Measurements from ENCODE around the gene ATP13A4. TPM values are rescaled to one million over a fixed set of nuclear protein-coding genes. Genes with fewer than 3 reads are reported as not detected.

Gene ATP13A4
- total and polyA plus RNA-seq, 2 donors (not counting 1 experiment from before 2014, with no cell fraction given): 1.7 to 6.4 TPM

GRCh38 chr3:193590088-193590856 is 35.6 kb upstream of the ATP13A4 start:
- no peak overlapping the region for H3K4me3 Mint-ChIP-seq
- no peak for ATAC-seq (ENCODE audit: low read depth)
- Histone ChIP-seq H3K4me2 (replicated peaks; ENCODE audit: low read depth, low read length, poor library complexity, severe bottlenecking) (no peak overlapping the region), H3K79me2 (ENCODE audit: control insufficient read depth, insufficient read depth, low read length) (peaks cover 39% of the 10 kb centered on the region), H3K9ac (ENCODE audit: low read length) (no peak overlapping the region), H3K36me3 (replicated peaks in 1 of 2; ENCODE audit: control extremely low read depth in 1 of 2, control insufficient read depth in 1 of 2, extremely low read depth in 1 of 2, insufficient read depth in 2 of 2, low read length in 1 of 2) (no peaks in the 10 kb centered on the region), H3K4me3 (ENCODE audit: control extremely low read depth in 1 of 5, extremely low read depth in 1 of 5, insufficient read depth in 1 of 5, low read depth in 2 of 5, low read length in 4 of 5) (no peak overlapping the region), H3K4me1 (ENCODE audit: control insufficient read depth in 2 of 2, insufficient read depth in 2 of 2, low read length in 2 of 2) (peaks cover 20 to 23% of the 10 kb centered on the region in 2 donors), H3K27me3 (replicated peaks in 1 of 4; ENCODE audit: control extremely low read depth in 1 of 4, control insufficient read depth in 3 of 4, insufficient read depth in 4 of 4, low read length in 3 of 4) (no peaks in the 10 kb centered on the region), H2AFZ (ENCODE audit: insufficient read depth, low read depth, low read length, poor library complexity, severe bottlenecking) (no peak overlapping the region), H4K20me1 (ENCODE audit: control insufficient read depth, insufficient read depth, low read length, poor library complexity, severe bottlenecking) (no peaks in the 10 kb centered on the region), H3K27ac (ENCODE audit: low read length in 2 of 2) (no peak overlapping the region), H3K9me3 (ENCODE audit: control extremely low read depth in 1 of 3, control insufficient read depth in 2 of 3, insufficient read depth in 1 of 3, low read length in 2 of 3) (no peaks in the 10 kb centered on the region)
- intact Hi-C loops (cut with micrococcal nuclease): no loop called here
- H3K9me3 Mint-ChIP-seq (ENCODE audit: insufficient read depth): no peaks in the 10 kb centered on the region
- H3K4me1 Mint-ChIP-seq: peaks cover 32% of the 10 kb centered on the region
- no peak for DNase-seq
- TF ChIP-seq EZH2 (IDR thresholded peaks at IDR 0.05; ENCODE audit: borderline replicate concordance, insufficient read depth, low read depth, low read length, poor library complexity, severe bottlenecking) (no peak), CTCF (IDR thresholded peaks at IDR 0.05) (no peak)
- no peak overlapping the region for H3K27ac Mint-ChIP-seq
- whole genome bisulfite sequencing (ENCODE audit: insufficient coverage): 88% methylated on average over 3 of the region's 6 CpGs
- CTCF ChIA-PET: no interaction called here
- no peaks in the 10 kb centered on the region for H3K27me3 Mint-ChIP-seq
- POLR2A ChIA-PET: no interaction called here

GRCh38 chr3:193589616-193590015 is 34.9 kb upstream of the ATP13A4 start:
- H3K4me3 Mint-ChIP-seq: no peak overlapping the region
- CTCF ChIA-PET: no interaction called here
- intact Hi-C loops (cut with micrococcal nuclease): no loop called here
- DNase-seq: no peak
- no peaks in the 10 kb centered on the region for H3K27me3 ChIP-seq (replicated peaks in 1 of 4; ENCODE audit: control extremely low read depth in 1 of 4, control insufficient read depth in 3 of 4, insufficient read depth in 4 of 4, low read length in 3 of 4)
- no peak for ATAC-seq (ENCODE audit: low read depth)
- H4K20me1 ChIP-seq (ENCODE audit: control insufficient read depth, insufficient read depth, low read length, poor library complexity, severe bottlenecking): no peaks in the 10 kb centered on the region
- no peak overlapping the region for H3K27ac Mint-ChIP-seq
- peaks cover 19 to 20% of the 10 kb centered on the region in 2 donors for H3K4me1 ChIP-seq (ENCODE audit: control insufficient read depth in 2 of 2, insufficient read depth in 2 of 2, low read length in 2 of 2)
- peaks cover 33% of the 10 kb centered on the region for H3K79me2 ChIP-seq (ENCODE audit: control insufficient read depth, insufficient read depth, low read length)
- TF ChIP-seq CTCF (IDR thresholded peaks at IDR 0.05) (no peak), EZH2 (IDR thresholded peaks at IDR 0.05; ENCODE audit: borderline replicate concordance, insufficient read depth, low read depth, low read length, poor library complexity, severe bottlenecking) (no peak)
- no peak overlapping the region for H2AFZ ChIP-seq (ENCODE audit: insufficient read depth, low read depth, low read length, poor library complexity, severe bottlenecking)
- POLR2A ChIA-PET: no interaction called here
- H3K27me3 Mint-ChIP-seq: no peaks in the 10 kb centered on the region
- no peaks in the 10 kb centered on the region for H3K36me3 ChIP-seq (replicated peaks in 1 of 2; ENCODE audit: control extremely low read depth in 1 of 2, control insufficient read depth in 1 of 2, extremely low read depth in 1 of 2, insufficient read depth in 2 of 2, low read length in 1 of 2)
- no peak overlapping the region for H3K4me2 ChIP-seq (replicated peaks; ENCODE audit: low read depth, low read length, poor library complexity, severe bottlenecking)
- H3K9ac ChIP-seq (ENCODE audit: low read length): no peak overlapping the region
- H3K9me3 Mint-ChIP-seq (ENCODE audit: insufficient read depth): no peaks in the 10 kb centered on the region
- WGBS (ENCODE audit: insufficient coverage): no CpG with 5 or more reads among the region's 1 CpG
- no peak overlapping the region for H3K27ac ChIP-seq (ENCODE audit: low read length in 2 of 2)
- H3K4me3 ChIP-seq (ENCODE audit: control extremely low read depth in 1 of 5, extremely low read depth in 1 of 5, insufficient read depth in 1 of 5, low read depth in 2 of 5, low read length in 4 of 5): no peak overlapping the region
- H3K9me3 ChIP-seq (ENCODE audit: control extremely low read depth in 1 of 3, control insufficient read depth in 2 of 3, insufficient read depth in 1 of 3, low read length in 2 of 3): no peaks in the 10 kb centered on the region
- peaks cover 27% of the 10 kb centered on the region for H3K4me1 Mint-ChIP-seq
